Activated CD4-positive, alpha-beta T cell treated with anti-CD3 and anti-CD28 coated beads for 48 hours (primary cell): ENCODE data around the gene DIPK1B.
A peak's percentile ranks its signal among the peaks of the same experiment; 100 is the strongest.
"Not testable (repeated sequence)": the region's sequence is repeated elsewhere in the genome, so short reads cannot be mapped to it uniquely, and the experiment has no call there.

Experiments
- DNase-seq: peaks from one replicate; pipeline ENCODE4 v3.0.0-alpha.2; 2020

The DIPK1B gene

DNA sequence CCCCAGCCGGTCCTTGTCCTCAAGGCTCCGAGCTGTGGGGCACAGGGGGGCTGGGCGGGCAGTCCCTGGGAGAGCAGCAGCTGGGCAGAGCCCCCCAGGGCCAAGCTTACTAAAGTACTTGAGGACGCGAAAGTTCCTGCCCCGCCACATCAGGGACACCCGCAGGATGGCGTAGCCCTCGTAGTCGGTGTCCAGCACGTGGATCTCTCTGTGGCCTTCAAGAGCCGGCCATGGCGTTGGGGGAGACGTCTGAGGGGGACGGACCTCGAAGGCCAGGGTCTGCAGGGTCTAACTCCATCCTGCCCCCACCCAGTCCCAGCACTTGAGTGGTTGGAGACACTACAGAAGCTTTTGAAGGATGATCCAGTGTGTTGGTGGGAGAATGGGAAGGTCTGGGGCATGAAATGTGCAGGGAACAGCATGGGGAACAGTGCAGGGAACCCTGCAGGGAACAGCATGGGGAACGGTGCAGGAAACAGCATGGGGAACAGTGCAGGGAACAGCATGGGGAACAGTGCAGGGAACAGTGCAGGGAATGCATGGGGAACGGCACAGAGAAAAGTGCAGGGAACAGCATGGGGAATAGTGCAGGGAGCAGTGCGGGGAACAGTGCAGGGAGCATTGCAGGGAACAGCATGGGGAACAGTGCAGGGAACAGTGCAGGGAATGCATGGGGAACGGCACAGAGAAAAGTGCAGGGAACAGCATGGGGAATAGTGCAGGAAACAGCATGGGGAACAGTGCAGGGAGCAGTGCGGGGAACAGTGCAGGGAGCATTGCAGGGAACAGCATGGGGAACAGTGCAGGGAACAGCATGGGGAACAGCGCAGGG lies 43.1 kb downstream of the DIPK1B start:
- DNase-seq = not testable (repeated sequence)

- DNase-seq = no peak
Observed at GRCh38 chr9:136756134-136756438, 43.7 kb downstream of the DIPK1B start.

- no peak for DNase-seq
Observed at GRCh38 chr9:136756836-136757235, 44.5 kb downstream of the DIPK1B start.

GRCh38 chr9:136757328-136757727 lies 45.0 kb downstream of the DIPK1B start:
- no peak for DNase-seq

DNA sequence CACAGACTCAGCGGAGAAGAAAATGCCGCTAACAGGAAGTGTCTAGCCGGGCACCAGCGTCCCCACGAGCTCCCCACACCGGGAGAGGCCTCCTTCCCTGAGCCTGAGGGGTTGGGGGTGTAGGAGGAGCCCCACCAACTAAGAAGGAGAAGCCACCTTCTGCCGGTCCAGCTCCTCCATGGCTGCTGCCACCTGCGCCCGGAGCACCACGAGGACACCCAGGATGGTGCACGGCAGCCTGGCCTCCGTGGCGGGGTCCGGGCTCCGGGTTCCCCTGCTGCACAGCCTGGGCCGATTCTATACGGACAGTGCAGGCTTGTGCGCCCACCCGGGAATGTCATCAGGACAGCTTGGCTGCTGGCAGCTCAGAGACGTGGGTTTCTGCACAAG lies 45.4 kb downstream of the DIPK1B start:
- no peak for DNase-seq

- no peak for DNase-seq
Observed at GRCh38 chr9:136759001-136759400, 46.6 kb downstream of the DIPK1B start.

- DNase-seq = no peak
Observed at GRCh38 chr9:136759436-136760325, 47.3 kb downstream of the DIPK1B start.

- DNase-seq = no peak
Observed at GRCh38 chr9:136760424-136760823, 48.1 kb downstream of the DIPK1B start.

GRCh38 chr9:136760834-136761544 lies 48.6 kb downstream of the DIPK1B start:
- DNase-seq = peak; percentile 49

DNA sequence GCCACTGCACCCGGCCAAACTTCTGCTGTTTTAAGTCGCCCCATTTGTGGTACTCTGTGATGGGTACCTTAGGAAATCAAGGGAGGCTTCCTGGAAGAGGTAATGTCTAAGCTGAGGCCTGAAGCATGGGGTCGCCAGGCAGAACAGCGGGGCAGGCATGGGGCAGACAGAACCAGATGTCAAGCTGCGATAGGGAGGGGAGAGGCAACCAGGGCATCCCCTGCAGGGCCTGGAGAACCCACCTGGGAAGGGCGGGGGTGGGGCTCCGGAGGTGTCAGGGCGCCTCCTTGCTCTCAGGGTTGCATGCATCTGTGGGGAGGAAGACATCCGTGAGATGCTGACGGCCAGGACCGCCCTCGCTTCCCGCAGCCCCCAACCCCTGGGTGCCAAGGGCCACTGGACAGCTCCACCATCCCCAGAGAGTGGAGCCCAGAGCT lies 49.2 kb downstream of the DIPK1B start:
- no peak for DNase-seq

GRCh38 chr9:136762221-136762691 lies 49.9 kb downstream of the DIPK1B start:
- no peak for DNase-seq

DNA sequence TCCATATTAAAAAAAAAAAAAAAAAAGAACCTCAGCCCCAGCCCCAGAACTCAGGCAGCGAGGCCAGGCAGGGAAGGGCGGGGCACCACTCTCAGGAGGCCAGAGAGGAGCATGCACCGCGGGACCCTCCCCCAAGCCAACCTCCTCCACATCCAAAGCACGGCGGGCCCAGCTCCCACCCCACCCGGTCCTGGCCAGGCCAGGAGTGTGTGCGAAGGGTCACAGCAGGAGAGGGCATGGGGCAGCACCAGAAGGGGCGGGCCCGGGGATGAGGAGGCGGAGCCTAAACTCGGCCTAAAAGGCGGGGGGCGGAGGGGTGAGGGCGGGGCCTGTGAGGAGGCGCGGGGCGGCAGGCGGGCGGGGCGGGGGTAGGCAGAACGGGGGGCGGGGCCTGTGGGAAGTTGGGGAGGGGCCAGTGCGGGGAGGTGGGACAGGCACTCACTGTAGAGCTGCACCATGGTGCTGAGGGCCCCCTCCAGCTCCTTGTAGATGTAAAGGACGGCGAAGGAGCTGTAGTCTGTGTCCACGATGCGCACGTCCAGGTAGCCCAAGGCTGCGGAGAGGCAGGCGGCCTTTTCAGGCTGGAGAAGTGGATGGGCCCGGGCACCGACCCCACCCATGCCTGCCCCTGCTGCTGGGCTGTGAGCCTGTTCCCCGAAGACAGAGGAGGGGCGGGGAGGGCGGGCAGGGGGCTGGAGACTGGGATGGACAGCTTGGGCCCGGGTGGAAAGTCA lies 50.7 kb downstream of the DIPK1B start:
- DNase-seq = peak; percentile 76

- no peak for DNase-seq
Observed at GRCh38 chr9:136763649-136764035, 51.3 kb downstream of the DIPK1B start.

- DNase-seq = no peak
Observed at GRCh38 chr9:136764301-136764891, 52.0 kb downstream of the DIPK1B start, which contains the start of gene LCN15. TSS of gene LCN15 (minus strand) at chr9:136764518. CDS start at chr9:136764488, 30 bp downstream.

DNA sequence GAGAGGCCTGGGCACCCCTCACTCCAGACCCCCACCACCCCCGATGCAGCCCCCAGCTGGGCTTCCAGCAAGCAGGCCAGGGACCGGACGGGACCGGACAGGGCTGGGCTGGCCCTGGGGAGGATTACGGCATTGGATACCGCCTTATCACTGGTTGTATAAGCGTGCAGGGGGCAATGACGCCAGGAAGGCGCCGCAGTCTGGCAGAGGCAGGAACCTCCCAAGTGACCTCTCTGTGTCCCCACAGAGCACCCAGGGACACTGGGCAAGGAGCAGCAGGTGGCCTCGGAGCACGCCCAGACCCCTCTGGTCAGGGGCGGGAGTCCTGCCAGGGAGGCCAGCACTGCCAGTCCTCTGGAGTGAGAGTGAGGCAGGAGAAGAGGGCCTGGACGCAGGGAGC lies 52.7 kb downstream of the DIPK1B start:
- DNase-seq = no peak

GRCh38 chr9:136765745-136766409 lies 53.5 kb downstream of the DIPK1B start:
- not testable (repeated sequence) for DNase-seq

DNA sequence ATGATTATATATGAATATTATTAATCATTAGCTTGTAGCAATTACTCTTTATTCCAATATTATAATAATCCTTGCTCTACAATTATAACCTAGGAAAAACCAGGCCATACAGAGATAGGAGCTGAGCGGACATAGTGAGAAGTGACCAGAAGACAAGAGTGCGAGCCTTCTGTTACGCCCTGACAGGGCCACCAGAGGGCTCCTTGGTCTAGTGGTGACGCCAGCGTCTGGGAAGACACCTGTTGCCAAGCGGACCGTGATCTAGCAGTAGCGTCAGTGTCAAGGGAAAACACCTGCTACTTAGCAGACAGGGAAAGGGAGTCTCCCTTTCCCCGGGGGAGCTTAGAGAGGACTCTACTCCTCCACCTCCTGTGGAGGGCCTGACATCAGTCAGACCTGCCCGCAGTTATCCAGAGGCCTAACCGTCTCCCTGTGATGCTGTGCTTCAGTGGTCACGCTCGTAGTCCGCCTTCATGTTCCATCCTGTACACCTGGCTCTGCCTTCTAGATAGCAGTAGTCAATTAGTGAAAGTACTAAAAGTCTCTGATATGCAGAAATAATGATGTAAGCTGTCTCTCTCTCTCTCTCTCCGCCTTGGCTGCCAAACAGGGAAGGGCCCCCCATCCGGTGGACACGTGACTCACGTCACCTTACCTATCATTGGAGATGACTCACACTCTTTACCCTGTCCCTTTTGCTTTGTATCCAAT lies 54.2 kb downstream of the DIPK1B start:
- DNase-seq = peak; percentile 70

- peak; percentile 74 for DNase-seq
Observed at GRCh38 chr9:136769710-136770191, 57.4 kb downstream of the DIPK1B start.

DNA sequence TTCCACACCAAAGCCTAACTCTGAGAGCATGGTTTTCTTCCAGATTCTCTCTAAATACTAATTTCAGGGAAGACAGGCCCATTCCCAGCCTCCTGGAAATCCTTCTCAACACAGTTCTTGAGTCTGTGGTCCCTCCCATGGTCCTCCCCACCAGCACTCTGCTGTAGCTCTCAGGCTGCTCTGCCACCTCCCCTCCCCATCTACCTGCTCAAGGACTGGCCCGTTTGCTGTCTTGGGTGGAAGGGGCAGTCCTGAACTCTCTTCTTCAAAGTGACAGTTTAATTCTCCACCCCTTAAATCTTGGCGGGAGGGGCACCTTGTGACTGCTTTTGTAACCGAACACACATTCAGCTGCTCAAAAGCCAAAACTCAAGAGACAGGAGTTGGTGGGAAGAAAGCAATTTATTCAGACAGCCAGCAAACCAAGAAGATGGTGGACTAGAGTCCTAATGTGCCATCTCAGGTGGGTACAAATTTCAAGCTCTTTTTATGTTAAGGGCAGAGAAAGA lies 59.6 kb downstream of the DIPK1B start:
- DNase-seq = no peak

DNA sequence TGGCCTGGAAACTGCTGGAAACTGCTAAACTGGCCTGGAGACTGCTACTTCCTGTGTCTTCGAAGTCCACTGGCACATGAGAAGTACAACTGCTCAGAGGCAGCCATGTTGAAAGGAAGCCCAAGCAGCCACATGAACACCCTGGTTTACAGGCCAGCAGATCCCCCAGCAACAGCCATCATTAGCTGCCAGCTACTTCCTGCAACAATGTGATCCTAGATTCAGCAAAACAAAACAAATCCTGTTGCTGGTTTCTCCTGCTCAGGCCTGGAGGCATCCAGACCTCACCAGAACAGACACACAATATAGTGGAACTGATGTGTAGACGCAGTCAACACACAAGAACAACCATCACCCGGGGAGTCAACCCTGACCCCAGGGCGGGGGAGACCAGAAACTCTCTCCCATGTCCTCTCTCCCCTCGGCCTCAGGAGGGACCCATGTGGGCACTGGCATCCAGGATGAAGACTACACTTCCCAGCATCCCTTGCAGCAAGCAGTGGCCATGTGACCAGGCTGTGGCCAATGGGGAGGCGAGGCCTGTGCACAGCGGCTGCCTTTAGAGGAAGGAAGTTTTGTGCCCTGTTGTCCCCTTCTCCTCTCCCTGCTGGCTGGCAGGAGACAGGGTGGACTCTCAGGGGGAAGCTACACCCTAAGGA lies 61.1 kb downstream of the DIPK1B start:
- peak; percentile 44 for DNase-seq
